Fibroblast of pulmonary artery (primary cell): ENCODE results near the gene OR56A5.

ENCODE experiments used
- DNase-seq: peaks from one replicate; pipeline ENCODE4 v3.0.0-alpha.2; 2010; ENCODE audit warnings: low read depth
- H3K4me3 ChIP-seq: replicated peaks from 2 replicates; pipeline ENCODE4 v1.5.1; 2011; ENCODE audit warnings: low read depth, mild to moderate bottlenecking, control low read depth, low read length, moderate library complexity
- CTCF ChIP-seq: IDR thresholded peaks from 2 replicates; pipeline ENCODE4 v1.5.1; 2011; ENCODE audit warnings: mild to moderate bottlenecking, control low read depth, low read length, inconsistent platforms; ENCODE audit errors: missing control alignments

OR56A5 gene

GRCh38 chr11:5923794-5924193, 44.5 kb downstream of the OR56A5 start:
- TF ChIP-seq CTCF, result no peak
- DNase-seq, result no peak
- no peak overlapping the region for H3K4me3 ChIP-seq

- no peak for TF ChIP-seq CTCF
- no peak overlapping the region for H3K4me3 ChIP-seq
- no peak for DNase-seq
These were observed 44.9 kb downstream of the OR56A5 start for GRCh38 chr11:5923427-5923776.

GRCh38 chr11:5922749-5923426, 45.4 kb downstream of the OR56A5 start:
- no peak overlapping the region for H3K4me3 ChIP-seq
- no peak for DNase-seq
- no peak for TF ChIP-seq CTCF
